HepG2 (cell line): ENCODE measurements around the gene VRK3. TPM values are rescaled to one million over a fixed set of nuclear protein-coding genes. Genes with fewer than 3 reads are reported as not detected.

Experiments used
- AGO2 ChIP-seq: fragments of 200-400 bp; formaldehyde crosslinking; optimal IDR thresholded peaks from 2 replicates; pipeline ENCODE3; 2017; ENCODE audit warnings: mild to moderate bottlenecking, low read depth, low read length, moderate library complexity
- ATM ChIP-seq: fragments of 450-650 bp; IDR thresholded peaks from 2 replicates; pipeline ENCODE4 v1.7.1; 2017; ENCODE audit warnings: mild to moderate bottlenecking, borderline replicate concordance
- BORCS8-MEF2B ChIP-seq: sonication (generic); formaldehyde crosslinking; IDR thresholded peaks from 2 replicates; pipeline ENCODE4 v1.8.0; 2022; ENCODE audit warnings: mild to moderate bottlenecking, missing genetic modification reagents
- CCAR2 ChIP-seq: fragments of 200-400 bp; formaldehyde crosslinking; optimal IDR thresholded peaks from 2 replicates; pipeline ENCODE3; 2018; ENCODE audit warnings: low read depth, mild to moderate bottlenecking, low read length, moderate library complexity
- FOSL2 ChIP-seq: sonication (generic); formaldehyde crosslinking; IDR thresholded peaks from 2 replicates; pipeline ENCODE4 v1.4.0; 2020; ENCODE audit warnings: missing genetic modification reagents
- FOXO1 ChIP-seq: sonication (generic); formaldehyde crosslinking; IDR thresholded peaks from 2 replicates; pipeline ENCODE4 v1.4.0; 2020; ENCODE audit warnings: missing genetic modification reagents
- GATA4 ChIP-seq: sonication (generic); IDR thresholded peaks from 2 replicates; pipeline ENCODE4 v1.6.1; 2016; ENCODE audit warnings: antibody characterized with exemption, low read depth, borderline replicate concordance
- MAFK ChIP-seq, 2 experiments: IDR thresholded peaks in 1 of 2; conservative IDR thresholded peaks in 1 of 2; 2 replicates each; pipeline ENCODE4 v1.6.1; 2011; ENCODE audit warnings: improper control_type of control experiment in 2 of 2, low read length in 2 of 2
- PRDM15 ChIP-seq: sonication (generic); formaldehyde crosslinking; IDR thresholded peaks from 2 replicates; pipeline ENCODE4 v1.4.0; 2020; ENCODE audit warnings: missing genetic modification reagents
- PRPF4 ChIP-seq: fragments of 200-400 bp; formaldehyde crosslinking; IDR thresholded peaks from 2 replicates; pipeline ENCODE4 v1.6.1; 2016; ENCODE audit warnings: low read length, low read depth; ENCODE audit not compliant: poor library complexity, severe bottlenecking
- RAD21 ChIP-seq: fragments of 450-650 bp; formaldehyde crosslinking; IDR thresholded peaks from 2 replicates; pipeline ENCODE4 v1.5.0; 2020; ENCODE audit warnings: mild to moderate bottlenecking
- RFX3 ChIP-seq: IDR thresholded peaks from 2 replicates; pipeline ENCODE4 v1.6.1; 2016; ENCODE audit warnings: missing biosample characterization, missing genetic modification reagents
- RNF2 ChIP-seq: fragments of 450-650 bp; conservative IDR thresholded peaks from 2 replicates; pipeline ENCODE4 v1.6.1; 2016; ENCODE audit warnings: low read depth
- THAP11 ChIP-seq: IDR thresholded peaks from 2 replicates; pipeline ENCODE4 v1.6.1; 2016; ENCODE audit warnings: missing biosample characterization, missing genetic modification reagents
- ZFY ChIP-seq: sonication (generic); formaldehyde crosslinking; IDR thresholded peaks from 2 replicates; pipeline ENCODE4 v1.4.0; 2020; ENCODE audit warnings: missing genetic modification reagents
- ZNF576 ChIP-seq: sonication (generic); formaldehyde crosslinking; IDR thresholded peaks from 2 replicates; pipeline ENCODE4 v1.4.0; 2020; ENCODE audit warnings: mild to moderate bottlenecking, missing genetic modification reagents
- ZNF777 ChIP-seq: sonication (generic); formaldehyde crosslinking; IDR thresholded peaks from 2 replicates; pipeline ENCODE4 v1.4.0; 2020; ENCODE audit warnings: missing genetic modification reagents
- polyA plus RNA-seq, 8 experiments: library from polyadenylated mRNA; depleted of rRNA in 3 of 8; stranded (reverse) in 7 of 8; unstranded in 1 of 8; fragments of >200 nt; fragmentation: Illumina TruSeq in 4 of 8; extraction: Trizol in 4 of 8; gene quantifications; 2 replicates each; pipeline versions ENCODE4 v1.2.1 to v1.2.3, GENCODE V29; 2011 to 2016; ENCODE audit warnings: low read depth in 4 of 8, missing spikeins in 1 of 8, mixed read lengths in 1 of 8; ENCODE audit not compliant: insufficient read depth in 1 of 8
- total RNA-seq, 5 experiments: library from RNA; depleted of rRNA; stranded (reverse); fragments of >200 nt; fragmentation: Illumina TruSeq; extraction: Trizol; gene quantifications; 2 replicates each; pipeline ENCODE4 v1.2.3, GENCODE V29; 2016; ENCODE audit warnings: low read depth in 1 of 5
- TF ChIP-seq, protein P1 (sequence below): IDR thresholded peaks from 2 replicates; pipeline ENCODE4 v1.6.1; 2016; ENCODE audit warnings: low read depth, control low read depth

VRK3 gene
- total and polyA plus RNA-seq, 2 of the 13 experiments (the other 11 are each of a cell fraction or from before 2014, with no cell fraction given) = 23.8 to 28.3 TPM

- TF ChIP-seq AGO2 (no peak), ZNF576 (CRISPR knock-in tag) (no peak), MAFK (conservative IDR thresholded peaks at IDR 0.05 in 1 of 2, IDR thresholded peaks at IDR 0.05 in 1 of 2; ENCODE audit: low read length in 2 of 2) (no peak), ZNF777 (CRISPR knock-in tag) (no peak), BORCS8-MEF2B (CRISPR knock-in tag) (no peak), ZFY (CRISPR knock-in tag) (no peak), FOSL2 (CRISPR knock-in tag) (0 out of 2 replicates have a peak, but pooled peaks have one; percentile 10), THAP11 (CRISPR knock-in tag) (0 out of 2 replicates have a peak, but pooled peaks have one; percentile 13), ATM (no peak), CCAR2 (no peak), RAD21 (peak; percentile 79), RFX3 (CRISPR knock-in tag) (no peak), FOXO1 (CRISPR knock-in tag) (peak; percentile 42; the same call in 1 of the 2 replicates), RNF2 (no peak), PRDM15 (no peak), GATA4 (no peak), PRPF4 (no peak)
- TF ChIP-seq, protein P1, sequence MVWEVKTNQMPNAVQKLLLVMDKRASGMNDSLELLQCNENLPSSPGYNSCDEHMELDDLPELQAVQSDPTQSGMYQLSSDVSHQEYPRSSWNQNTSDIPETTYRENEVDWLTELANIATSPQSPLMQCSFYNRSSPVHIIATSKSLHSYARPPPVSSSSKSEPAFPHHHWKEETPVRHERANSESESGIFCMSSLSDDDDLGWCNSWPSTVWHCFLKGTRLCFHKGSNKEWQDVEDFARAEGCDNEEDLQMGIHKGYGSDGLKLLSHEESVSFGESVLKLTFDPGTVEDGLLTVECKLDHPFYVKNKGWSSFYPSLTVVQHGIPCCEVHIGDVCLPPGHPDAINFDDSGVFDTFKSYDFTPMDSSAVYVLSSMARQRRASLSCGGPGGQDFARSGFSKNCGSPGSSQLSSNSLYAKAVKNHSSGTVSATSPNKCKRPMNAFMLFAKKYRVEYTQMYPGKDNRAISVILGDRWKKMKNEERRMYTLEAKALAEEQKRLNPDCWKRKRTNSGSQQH (CRISPR knock-in tag) = no peak
Observed at GRCh38 chr19:50046649-50047503, 21.7 kb upstream of the VRK3 start (continued).
